Measurements from ENCODE around the gene NUDT5.

The NUDT5 gene

DNA sequence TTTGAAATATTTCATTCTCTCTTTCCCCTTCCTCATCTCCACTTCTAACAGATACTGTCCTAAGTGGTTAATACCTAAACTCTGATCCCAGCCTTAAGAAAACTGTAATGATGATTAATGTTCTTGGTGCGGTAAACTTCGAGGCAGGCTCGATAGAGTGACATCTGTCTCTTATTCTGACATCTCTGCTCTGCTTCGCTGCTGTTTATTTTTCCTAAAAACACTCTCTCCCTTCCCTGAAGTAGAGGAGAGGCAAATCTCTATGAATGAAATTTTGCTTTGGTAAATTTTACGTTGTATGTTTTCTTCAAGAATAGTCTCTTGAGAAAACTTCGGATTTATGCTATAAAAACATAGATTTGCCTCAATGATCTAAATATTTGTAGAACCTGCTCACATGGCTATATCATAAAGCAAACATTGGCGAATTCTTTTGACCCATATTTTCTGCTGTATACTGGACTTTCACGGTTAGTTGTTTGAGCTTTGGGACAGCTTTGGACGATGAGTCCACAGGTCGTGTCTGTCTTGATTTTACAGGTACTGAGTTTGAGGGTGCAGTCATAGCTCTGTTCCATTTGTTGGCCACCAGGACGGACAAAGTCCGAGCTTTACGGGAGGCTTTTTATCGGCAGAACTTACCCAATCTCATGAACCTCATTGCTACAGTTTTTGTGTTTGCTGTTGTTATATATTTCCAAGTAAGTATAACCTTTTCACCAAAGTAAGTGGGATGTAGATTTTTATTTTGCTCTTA is 39.1 kb downstream of the NUDT5 start:
- no peak for DNase-seq (ENCODE audit: extremely low read depth, low read depth)
- TF ChIP-seq, protein P1, sequence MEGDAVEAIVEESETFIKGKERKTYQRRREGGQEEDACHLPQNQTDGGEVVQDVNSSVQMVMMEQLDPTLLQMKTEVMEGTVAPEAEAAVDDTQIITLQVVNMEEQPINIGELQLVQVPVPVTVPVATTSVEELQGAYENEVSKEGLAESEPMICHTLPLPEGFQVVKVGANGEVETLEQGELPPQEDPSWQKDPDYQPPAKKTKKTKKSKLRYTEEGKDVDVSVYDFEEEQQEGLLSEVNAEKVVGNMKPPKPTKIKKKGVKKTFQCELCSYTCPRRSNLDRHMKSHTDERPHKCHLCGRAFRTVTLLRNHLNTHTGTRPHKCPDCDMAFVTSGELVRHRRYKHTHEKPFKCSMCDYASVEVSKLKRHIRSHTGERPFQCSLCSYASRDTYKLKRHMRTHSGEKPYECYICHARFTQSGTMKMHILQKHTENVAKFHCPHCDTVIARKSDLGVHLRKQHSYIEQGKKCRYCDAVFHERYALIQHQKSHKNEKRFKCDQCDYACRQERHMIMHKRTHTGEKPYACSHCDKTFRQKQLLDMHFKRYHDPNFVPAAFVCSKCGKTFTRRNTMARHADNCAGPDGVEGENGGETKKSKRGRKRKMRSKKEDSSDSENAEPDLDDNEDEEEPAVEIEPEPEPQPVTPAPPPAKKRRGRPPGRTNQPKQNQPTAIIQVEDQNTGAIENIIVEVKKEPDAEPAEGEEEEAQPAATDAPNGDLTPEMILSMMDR (IDR thresholded peaks at IDR 0.05; ENCODE audit: low read depth, low read length, missing control alignments), result no peak
- no peak overlapping the region for H3K4me3 ChIP-seq (replicated peaks; ENCODE audit: low read depth, low read length)

- TF ChIP-seq, protein P1 (IDR thresholded peaks at IDR 0.05; ENCODE audit: low read depth, low read length, missing control alignments), result no peak
- H3K4me3 ChIP-seq (replicated peaks; ENCODE audit: low read depth, low read length), result no peak overlapping the region
- DNase-seq (ENCODE audit: extremely low read depth, low read depth), result no peak
Observed at GRCh38 chr10:12154516-12154915, 41.2 kb downstream of the NUDT5 start.

GRCh38 chr10:12150163-12150562 is 45.5 kb downstream of the NUDT5 start:
- TF ChIP-seq, protein P1 (IDR thresholded peaks at IDR 0.05; ENCODE audit: low read depth, low read length, missing control alignments), result no peak
- H3K4me3 ChIP-seq (replicated peaks; ENCODE audit: low read depth, low read length), result no peak overlapping the region
- no peak for DNase-seq (ENCODE audit: extremely low read depth, low read depth)

GRCh38 chr10:12144538-12144937 is 51.2 kb downstream of the NUDT5 start:
- DNase-seq (ENCODE audit: extremely low read depth, low read depth), result no peak
- TF ChIP-seq, protein P1 (IDR thresholded peaks at IDR 0.05; ENCODE audit: low read depth, low read length, missing control alignments), result no peak
- no peak overlapping the region for H3K4me3 ChIP-seq (replicated peaks; ENCODE audit: low read depth, low read length)

GRCh38 chr10:12140038-12140437 is 55.7 kb downstream of the NUDT5 start:
- TF ChIP-seq, protein P1 (IDR thresholded peaks at IDR 0.05; ENCODE audit: low read depth, low read length, missing control alignments), result no peak
- H3K4me3 ChIP-seq (replicated peaks; ENCODE audit: low read depth, low read length), result no peak overlapping the region
- no peak for DNase-seq (ENCODE audit: extremely low read depth, low read depth)

- no peak overlapping the region for H3K4me3 ChIP-seq (replicated peaks; ENCODE audit: low read depth, low read length)
- TF ChIP-seq, protein P1 (IDR thresholded peaks at IDR 0.05; ENCODE audit: low read depth, low read length, missing control alignments), result no peak
- DNase-seq (ENCODE audit: extremely low read depth, low read depth), result no peak
Observed at GRCh38 chr10:12135631-12136030, 60.1 kb downstream of the NUDT5 start.

Measured in HFF-Myc (cell line).